SW 1271 (cell line): Measurements from ENCODE around the gene AQP7.
"Not testable (repeated sequence)": the region's sequence is repeated elsewhere in the genome, so short reads cannot be mapped to it uniquely, and the experiment has no call there.

Experiments
- DNase-seq, 2 experiments: peaks; one replicate each; lab custom pipeline; 2025; lab: John Stamatoyannopoulos, UW

Gene AQP7

GRCh38 chr9:33395159-33395879 lies 7.0 kb downstream of the AQP7 start:
- not testable (repeated sequence) for DNase-seq

GRCh38 chr9:33393986-33394385 lies 8.4 kb downstream of the AQP7 start:
- DNase-seq, result not testable (repeated sequence)

- no peak for DNase-seq
Observed at GRCh38 chr9:33393581-33393980, 8.8 kb downstream of the AQP7 start.

- not testable (repeated sequence) for DNase-seq
Observed at GRCh38 chr9:33392591-33393021, 9.8 kb downstream of the AQP7 start.

GRCh38 chr9:33391111-33391771 lies 11.1 kb downstream of the AQP7 start:
- peak in 1 of 2 experiments; percentile 15 for DNase-seq

GRCh38 chr9:33388110-33388994 lies 14.0 kb downstream of the AQP7 start:
- no peak for DNase-seq

- DNase-seq, result not testable (repeated sequence)
Observed at GRCh38 chr9:33386998-33387397, 15.4 kb downstream of the AQP7 start.

- not testable (repeated sequence) for DNase-seq
Observed at GRCh38 chr9:33386641-33386996, 15.7 kb downstream of the AQP7 start.

GRCh38 chr9:33385979-33386640 lies 16.3 kb downstream of the AQP7 start:
- DNase-seq, result not testable (repeated sequence)

- not testable (repeated sequence) for DNase-seq
Observed at GRCh38 chr9:33385536-33385935, 16.8 kb downstream of the AQP7 start.

- DNase-seq, result not testable (repeated sequence)
Observed at GRCh38 chr9:33383396-33383795, 19.0 kb downstream of the AQP7 start.

GRCh38 chr9:33382397-33382796 lies 20.0 kb downstream of the AQP7 start:
- DNase-seq, result not testable (repeated sequence)

GRCh38 chr9:33381231-33381791 lies 21.1 kb downstream of the AQP7 start:
- DNase-seq, result no peak

GRCh38 chr9:33380390-33381094 lies 21.8 kb downstream of the AQP7 start:
- no peak for DNase-seq

- no peak for DNase-seq
Observed at GRCh38 chr9:33379666-33380389, 22.5 kb downstream of the AQP7 start.

- no peak for DNase-seq
Observed at GRCh38 chr9:33378121-33378795, 24.1 kb downstream of the AQP7 start.

GRCh38 chr9:33377089-33377715 lies 25.2 kb downstream of the AQP7 start:
- DNase-seq, result no peak

GRCh38 chr9:33375841-33376321 lies 26.5 kb downstream of the AQP7 start:
- no peak for DNase-seq

- no peak for DNase-seq
Observed at GRCh38 chr9:33375238-33375840, 27.0 kb downstream of the AQP7 start.
